CD1c-positive myeloid dendritic cell (primary cell): ENCODE measurements around the gene PANK4.

Experiments used
- DNase-seq: peaks from one replicate; pipeline ENCODE4 v3.0.0-alpha.2; 2016; ENCODE audit errors: extremely low spot score

PANK4 gene

DNA sequence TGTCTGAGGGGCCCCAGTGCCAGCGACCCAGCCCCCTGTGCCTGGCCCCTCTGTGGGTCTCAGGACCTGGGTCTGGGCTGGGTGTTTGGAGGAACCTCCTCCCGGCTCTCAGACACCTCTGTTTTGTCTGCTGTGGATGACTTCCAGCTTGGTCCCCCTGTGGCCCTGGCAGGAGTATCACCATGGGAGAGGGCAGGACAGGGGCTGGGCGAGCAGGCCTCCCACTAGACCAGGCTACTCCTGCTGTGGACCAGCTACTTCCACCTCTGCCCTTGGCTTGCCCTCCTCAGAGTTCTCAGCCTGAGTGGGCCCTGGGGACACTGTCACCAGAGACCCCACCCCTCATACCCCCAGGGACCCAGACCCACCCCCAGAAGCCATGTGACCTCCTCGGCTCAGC lies 28.5 kb downstream of the PANK4 start:
- no peak for DNase-seq

DNA sequence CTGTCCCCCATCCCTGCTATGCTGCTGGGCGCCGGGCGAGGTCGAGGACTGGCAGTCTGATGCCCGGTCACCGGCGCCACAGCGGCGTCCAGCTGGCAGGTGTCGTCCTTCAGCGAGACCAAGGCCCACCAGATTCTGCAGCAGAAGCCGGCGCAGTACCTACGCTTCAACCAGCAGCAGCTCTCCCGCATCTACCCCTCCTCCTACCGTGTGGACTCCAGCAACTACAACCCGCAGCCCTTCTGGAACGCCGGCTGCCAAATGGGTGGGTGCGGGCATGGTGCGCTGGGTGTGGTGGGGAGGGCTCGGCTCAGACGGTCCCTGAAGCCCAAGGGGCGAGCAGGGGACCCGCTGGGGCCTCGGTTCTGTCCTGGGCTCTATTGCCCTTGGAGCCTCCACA lies 29.6 kb downstream of the PANK4 start:
- DNase-seq, result no peak

DNA sequence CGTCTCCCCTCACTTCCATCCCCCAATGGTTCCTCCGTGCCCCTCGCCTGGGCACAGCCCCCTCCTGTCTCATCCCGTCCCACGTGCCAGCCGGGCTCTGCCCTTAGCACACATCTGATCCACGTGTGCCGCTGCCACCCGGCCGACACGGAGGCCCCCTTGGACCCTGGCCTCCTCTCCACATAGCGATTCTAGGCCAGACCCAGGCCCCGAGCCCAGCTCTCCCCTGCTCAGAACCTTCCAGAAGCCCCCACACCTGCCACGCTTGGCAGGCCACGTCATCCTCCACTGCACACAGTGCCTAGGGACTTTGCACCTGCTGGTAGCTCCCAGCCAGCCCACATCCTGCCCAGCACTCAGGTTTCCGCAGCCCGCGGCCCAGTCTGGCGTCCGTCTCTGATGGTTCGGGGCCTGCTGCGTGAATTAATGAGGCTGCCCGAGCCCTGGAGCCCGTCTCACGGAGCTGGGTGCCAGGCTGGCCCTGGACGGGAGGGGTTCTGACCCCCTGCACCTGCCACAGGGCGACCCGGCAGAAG lies 30.2 kb downstream of the PANK4 start:
- no peak for DNase-seq

- DNase-seq, result no peak
These were observed 30.9 kb downstream of the PANK4 start for GRCh38 chr1:2495546-2495945.

DNA sequence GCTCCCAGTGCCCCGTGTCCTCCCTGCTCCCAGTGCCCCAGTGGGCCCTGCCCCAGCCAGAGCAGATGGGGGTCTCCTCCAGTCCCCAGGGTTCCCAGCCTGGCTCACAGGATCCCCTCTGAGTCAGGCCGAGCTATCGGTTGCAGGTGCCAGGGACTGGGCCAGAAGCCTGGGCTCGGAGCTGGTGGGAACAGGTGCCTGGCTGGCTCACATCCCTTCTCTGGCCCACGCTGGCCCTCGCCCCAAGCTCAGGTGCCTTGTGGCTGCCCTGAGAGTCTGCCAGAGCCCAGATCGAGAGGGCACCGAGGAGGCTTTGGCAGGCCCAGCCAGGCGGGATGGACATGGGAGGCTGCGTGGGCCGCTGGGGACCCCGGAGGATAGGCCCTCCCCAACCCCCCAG lies 31.4 kb downstream of the PANK4 start:
- no peak for DNase-seq

DNA sequence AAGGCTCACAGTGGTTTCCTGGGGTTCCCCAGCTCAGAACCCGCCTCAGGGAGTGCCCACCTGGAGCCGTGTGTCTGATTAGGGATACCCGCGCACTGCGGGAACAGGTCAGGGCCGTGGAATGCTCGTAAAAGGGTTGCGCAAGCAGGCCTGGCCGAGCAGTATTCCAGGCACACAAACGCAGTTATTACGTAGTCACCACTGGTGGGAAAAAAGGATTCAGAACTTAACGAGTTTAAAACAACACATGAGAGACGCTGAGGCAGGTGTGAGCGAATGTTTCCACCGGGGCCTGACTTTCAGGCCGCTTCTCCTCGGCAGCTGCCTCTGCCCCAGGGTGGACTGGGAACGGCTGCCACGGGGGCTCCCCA lies 32.1 kb downstream of the PANK4 start:
- DNase-seq, result no peak

GRCh38 chr1:2493691-2494322 lies 32.6 kb downstream of the PANK4 start:
- no peak for DNase-seq

GRCh38 chr1:2493218-2493617 lies 33.2 kb downstream of the PANK4 start:
- no peak for DNase-seq

- DNase-seq, result no peak
These were observed 34.3 kb downstream of the PANK4 start for GRCh38 chr1:2492091-2492490.

DNA sequence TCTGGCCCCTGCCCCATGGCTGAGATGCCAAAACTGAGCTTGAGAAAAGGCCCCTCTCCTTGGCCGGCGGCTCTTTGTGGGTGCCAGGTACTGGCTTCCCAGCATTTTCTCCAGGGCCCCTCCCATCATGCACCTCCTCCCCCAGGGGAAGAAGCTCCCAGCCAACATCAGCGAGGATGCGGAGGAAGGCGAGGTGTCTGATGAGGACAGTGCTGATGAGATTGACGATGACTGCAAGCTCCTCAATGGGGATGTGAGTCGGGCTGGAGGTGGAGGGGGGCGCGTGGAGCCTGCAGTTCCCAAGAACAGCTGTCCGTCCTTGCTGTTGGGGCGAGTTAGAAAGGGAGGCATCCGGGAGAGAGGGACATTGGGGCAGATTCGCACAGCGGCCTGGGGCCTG lies 36.8 kb downstream of the PANK4 start:
- DNase-seq, result no peak

- DNase-seq, result no peak
These were observed 37.7 kb downstream of the PANK4 start for GRCh38 chr1:2488688-2489087.

- no peak for DNase-seq
These were observed 39.8 kb downstream of the PANK4 start for GRCh38 chr1:2486558-2486957.

DNA sequence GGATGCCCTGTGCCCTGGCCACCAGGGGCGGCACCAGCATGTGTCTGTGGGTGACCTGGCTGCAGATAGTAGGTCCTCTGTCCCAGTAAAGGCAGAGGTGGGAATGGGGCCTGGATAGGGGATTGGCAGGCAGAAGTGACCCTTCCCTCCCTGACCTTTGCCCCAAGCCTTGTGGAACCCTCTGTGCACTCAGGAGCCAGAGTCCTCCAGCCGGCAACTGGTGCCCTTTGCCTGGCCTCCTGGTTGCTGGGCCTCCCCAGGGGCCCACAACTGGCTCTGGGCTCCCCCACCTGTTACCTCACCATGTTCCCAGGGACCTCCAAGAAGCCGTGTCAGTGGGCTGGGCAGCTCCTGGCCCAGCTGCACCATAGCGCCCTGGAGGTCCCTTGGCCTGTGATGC lies 40.4 kb downstream of the PANK4 start:
- DNase-seq, result no peak

DNA sequence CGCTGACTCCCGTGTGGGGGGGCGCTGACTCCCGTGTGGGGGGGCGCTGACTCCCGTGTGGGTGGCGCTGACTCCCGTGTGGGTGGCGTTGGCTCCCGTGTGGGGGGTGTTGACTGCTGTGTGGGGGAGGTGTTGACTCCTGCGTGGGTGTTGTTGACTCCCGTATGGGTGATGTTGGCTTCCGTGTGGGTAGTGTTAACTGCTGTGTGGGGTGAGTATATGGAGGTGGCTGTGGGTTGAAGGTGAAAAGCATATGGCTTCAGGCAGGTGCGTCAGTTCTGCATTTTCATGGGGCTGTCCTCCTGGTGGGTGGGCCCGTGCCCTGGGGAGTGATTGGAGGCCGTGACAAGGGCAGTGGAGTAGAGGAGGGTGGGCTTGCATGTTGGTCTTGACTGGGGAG lies 42.4 kb downstream of the PANK4 start:
- DNase-seq, result no peak

- no peak for DNase-seq
These were observed 43.4 kb downstream of the PANK4 start for GRCh38 chr1:2483026-2483425.

DNA sequence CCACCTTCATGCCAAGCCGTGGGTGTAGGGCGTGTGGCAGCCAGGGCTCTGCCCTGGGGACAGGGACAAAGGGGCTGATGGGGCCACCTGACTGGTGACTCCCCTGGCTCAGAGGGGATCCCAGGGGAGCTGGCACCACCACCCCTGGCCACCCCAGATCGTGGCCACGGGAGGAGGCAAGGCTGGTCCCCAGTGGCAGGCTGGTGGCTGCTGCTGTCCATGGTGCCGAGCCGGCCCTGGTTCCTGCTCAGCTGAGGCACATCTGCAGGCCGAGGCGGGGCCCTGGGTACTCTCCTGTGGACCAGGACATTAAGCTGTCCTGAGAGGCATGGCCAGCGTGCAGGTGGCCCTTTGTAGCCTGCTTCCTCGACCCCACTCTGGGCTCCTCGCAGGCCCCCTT lies 43.8 kb downstream of the PANK4 start:
- DNase-seq, result no peak

DNA sequence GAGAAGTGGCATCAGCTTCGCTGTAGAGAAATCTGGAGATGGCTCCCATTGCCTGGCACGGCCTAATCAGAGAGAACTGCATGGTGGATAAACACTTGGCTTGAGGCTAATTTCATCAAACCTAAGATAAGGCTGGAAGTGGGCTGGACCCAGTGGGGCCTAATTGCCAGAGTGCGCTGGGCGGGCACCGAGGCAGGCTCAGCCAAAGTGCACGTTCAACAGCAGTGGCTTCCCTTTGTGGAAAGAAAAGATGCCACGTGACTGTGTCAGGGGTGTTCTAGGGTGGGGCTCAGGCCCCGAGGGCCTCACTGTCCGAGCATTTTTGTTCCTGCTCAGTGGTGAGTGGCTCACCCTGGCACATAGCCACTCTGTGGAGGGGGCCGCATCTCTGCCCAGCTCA lies 44.5 kb downstream of the PANK4 start:
- DNase-seq, result no peak

GRCh38 chr1:2480986-2481364 lies 45.4 kb downstream of the PANK4 start:
- no peak for DNase-seq

DNA sequence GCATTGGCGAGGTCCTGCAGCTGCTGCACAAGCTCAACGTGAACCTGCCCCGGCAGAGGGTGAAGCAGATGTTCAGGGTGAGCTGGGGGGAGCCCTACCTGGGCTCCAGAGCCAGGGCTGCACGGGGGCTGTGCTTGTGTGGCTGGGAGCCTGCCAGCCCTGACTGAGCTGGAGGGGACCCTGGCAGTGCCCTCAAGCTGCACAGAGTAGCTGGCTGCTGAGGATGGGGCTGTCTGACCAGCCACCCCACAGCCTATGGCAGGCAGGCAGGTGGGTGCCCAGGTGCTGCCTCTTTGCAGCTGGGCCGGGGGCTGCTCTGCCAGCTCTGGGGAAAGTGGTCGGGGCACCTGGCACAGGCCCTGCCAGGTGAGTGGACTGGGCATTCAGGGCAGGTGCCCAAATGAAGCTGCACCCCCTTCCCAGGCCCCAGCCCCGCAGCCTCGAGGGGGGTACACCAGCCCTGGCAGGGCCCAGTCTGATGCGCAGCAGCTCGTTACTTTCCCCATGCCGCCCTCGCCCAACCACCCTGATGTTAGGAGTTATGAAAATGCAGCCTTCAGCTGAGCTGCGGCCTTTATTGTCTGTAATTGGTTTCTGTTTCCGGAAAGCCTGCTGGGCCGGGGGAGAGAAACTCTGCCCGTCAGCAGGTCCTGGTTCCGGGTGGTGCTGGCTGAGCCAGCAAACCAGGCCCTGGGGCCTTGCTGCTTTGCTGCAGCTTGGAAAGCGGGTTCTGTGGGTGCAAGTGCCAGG lies 46.0 kb downstream of the PANK4 start:
- no peak for DNase-seq

GRCh38 chr1:2479618-2480017 lies 46.8 kb downstream of the PANK4 start:
- DNase-seq, result no peak

DNA sequence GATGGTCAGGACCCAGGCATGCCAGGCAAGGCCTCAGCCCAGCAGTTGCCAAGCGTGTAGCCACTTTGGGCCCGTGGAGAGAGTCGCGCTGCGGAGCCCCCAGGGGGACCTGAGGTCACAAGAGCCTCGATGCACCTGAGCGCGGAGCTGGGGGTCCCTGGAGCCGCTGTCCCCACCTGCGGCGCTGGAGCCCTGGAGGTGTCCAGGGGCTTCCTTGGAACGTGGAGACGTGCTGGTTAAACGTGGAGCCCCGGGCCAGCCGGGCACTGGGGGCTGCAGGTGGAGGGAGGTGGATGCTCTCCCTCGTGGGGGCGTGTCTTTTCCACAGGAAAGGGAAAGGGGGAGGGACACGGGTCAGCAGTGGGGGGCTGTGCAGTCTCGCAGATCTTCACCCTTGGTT lies 47.2 kb downstream of the PANK4 start:
- no peak for DNase-seq

GRCh38 chr1:2477791-2478499 lies 48.5 kb downstream of the PANK4 start:
- no peak for DNase-seq

DNA sequence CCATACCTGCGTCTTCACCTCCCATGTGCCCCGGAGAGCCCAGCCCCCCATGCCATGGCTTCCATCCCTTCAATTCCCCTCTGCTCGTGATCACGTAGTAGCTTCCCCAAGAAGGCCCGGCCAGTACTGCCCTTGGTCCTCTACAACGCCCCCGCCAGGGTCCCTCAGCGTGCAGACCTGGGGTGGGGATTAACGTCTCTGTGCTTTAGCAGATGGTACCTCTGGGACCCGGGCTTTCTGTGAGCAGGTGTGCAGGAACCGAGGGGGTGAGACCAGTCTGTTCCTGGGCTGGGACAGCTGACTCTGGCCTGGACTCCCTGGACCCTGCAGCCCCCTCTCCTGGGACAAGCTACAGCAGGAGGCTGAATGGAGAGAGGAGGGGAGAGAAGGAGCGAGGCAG lies 49.1 kb downstream of the PANK4 start:
- DNase-seq, result no peak
